Glutamatergic neuron (in vitro differentiated cells): ENCODE measurements around the gene FMO1. TPM values are rescaled to one million over a fixed set of nuclear protein-coding genes. Genes with fewer than 3 reads are reported as not detected.
A peak's percentile ranks its signal among the peaks of the same experiment; 100 is the strongest.

Experiments used
- DNase-seq: peaks from one replicate; pipeline ENCODE4 v3.0.0; 2022
- H3K27ac Mint-ChIP-seq: one replicate; pipeline ENCODE4 v1.8.0; 2020; ENCODE audit warnings: mild to moderate bottlenecking, mixed read lengths, inconsistent platforms; ENCODE audit not compliant: unreplicated experiment
- H3K27me3 Mint-ChIP-seq: one replicate; pipeline ENCODE4 v1.8.0; 2020; ENCODE audit warnings: mild to moderate bottlenecking, moderate library complexity, mixed read lengths, inconsistent platforms; ENCODE audit not compliant: unreplicated experiment
- H3K36me3 Mint-ChIP-seq: one replicate; pipeline ENCODE4 v1.8.0; 2020; ENCODE audit warnings: mild to moderate bottlenecking, mixed read lengths, inconsistent platforms; ENCODE audit not compliant: unreplicated experiment
- H3K4me1 Mint-ChIP-seq: one replicate; pipeline ENCODE4 v1.8.0; 2020; ENCODE audit warnings: mild to moderate bottlenecking, low read depth, mixed read lengths, inconsistent platforms; ENCODE audit not compliant: unreplicated experiment
- H3K4me3 Mint-ChIP-seq: one replicate; pipeline ENCODE4 v1.8.0; 2020; ENCODE audit warnings: mild to moderate bottlenecking, mixed read lengths, inconsistent platforms; ENCODE audit not compliant: unreplicated experiment
- H3K9me3 Mint-ChIP-seq: one replicate; pipeline ENCODE4 v1.8.0; 2020; ENCODE audit warnings: mild to moderate bottlenecking, moderate library complexity, mixed read lengths, inconsistent platforms; ENCODE audit not compliant: unreplicated experiment
- total RNA-seq: library from RNA; stranded (reverse); fragmentation: NEBNext Ultra II Directional; extraction: Animal tissue kit (Norgen Biotek cat#: 25700); gene quantifications from one replicate; pipeline ENCODE4 v1.2.1, GENCODE V29; 2021; ENCODE audit not compliant: unreplicated experiment
- TF ChIP-seq, protein P1 (sequence below): fragments of 200-600 bp; sonication (generic); IDR thresholded peaks from one replicate; pipeline ENCODE4 v1.5.0; 2021; ENCODE audit not compliant: partially characterized antibody, unreplicated experiment

The FMO1 gene
- total RNA-seq, 1 donor from 2014 or later = not detected

DNA sequence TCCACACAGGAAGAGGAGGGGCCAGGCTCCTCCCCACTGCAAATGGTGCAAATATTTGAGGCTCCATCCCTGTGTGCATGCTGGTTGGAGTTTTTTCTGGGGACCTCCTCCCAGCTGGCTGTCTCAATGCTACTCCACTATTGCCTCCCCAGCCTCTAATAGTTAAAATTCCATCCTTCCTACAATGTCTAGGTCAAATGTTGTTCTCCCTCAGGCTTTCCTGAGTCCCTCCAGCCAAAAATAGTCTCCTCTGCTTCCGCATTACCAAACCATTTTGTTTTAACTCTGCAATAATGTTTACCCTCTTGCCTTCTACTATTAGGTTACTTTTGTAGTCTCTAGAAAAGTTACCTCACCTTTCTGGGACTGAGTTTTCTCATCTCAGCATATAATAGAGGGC, 29.6 kb upstream of the FMO1 start:
- Mint-ChIP-seq H3K4me3 (no peak overlapping the region), H3K4me1 (peaks cover 20% of the 10 kb centered on the region), H3K27ac (no peak overlapping the region), H3K27me3 (peaks cover 6% of the 10 kb centered on the region), H3K9me3 (peaks cover 4% of the 10 kb centered on the region), H3K36me3 (no peaks in the 10 kb centered on the region)
- TF ChIP-seq, protein P1, sequence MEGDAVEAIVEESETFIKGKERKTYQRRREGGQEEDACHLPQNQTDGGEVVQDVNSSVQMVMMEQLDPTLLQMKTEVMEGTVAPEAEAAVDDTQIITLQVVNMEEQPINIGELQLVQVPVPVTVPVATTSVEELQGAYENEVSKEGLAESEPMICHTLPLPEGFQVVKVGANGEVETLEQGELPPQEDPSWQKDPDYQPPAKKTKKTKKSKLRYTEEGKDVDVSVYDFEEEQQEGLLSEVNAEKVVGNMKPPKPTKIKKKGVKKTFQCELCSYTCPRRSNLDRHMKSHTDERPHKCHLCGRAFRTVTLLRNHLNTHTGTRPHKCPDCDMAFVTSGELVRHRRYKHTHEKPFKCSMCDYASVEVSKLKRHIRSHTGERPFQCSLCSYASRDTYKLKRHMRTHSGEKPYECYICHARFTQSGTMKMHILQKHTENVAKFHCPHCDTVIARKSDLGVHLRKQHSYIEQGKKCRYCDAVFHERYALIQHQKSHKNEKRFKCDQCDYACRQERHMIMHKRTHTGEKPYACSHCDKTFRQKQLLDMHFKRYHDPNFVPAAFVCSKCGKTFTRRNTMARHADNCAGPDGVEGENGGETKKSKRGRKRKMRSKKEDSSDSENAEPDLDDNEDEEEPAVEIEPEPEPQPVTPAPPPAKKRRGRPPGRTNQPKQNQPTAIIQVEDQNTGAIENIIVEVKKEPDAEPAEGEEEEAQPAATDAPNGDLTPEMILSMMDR = no peak
- no peak for DNase-seq

- Mint-ChIP-seq H3K4me3 (no peak overlapping the region), H3K27ac (no peak overlapping the region), H3K36me3 (no peaks in the 10 kb centered on the region), H3K9me3 (peaks cover 4% of the 10 kb centered on the region), H3K27me3 (peaks cover 6% of the 10 kb centered on the region), H3K4me1 (peaks cover 20% of the 10 kb centered on the region)
- TF ChIP-seq, protein P1 = no peak
- no peak for DNase-seq
These were observed 28.8 kb upstream of the FMO1 start for GRCh38 chr1:171219346-171220080.

DNA sequence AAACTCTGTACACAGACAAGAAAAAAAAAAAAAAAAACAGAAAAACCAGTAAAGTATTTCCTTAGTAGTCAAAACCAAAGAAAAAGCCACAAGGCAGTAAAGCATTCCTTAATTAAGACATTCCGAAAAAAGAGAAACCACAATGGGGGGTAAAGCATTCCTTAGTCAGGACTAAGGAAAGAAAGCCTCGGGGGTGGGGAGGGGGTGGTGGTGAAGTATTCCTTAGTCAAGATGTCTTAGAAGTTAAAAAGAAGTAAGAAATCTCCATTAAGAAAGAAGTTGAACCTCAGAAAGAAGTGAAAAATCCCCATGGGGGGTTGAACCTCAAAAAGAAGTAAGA, 28.2 kb upstream of the FMO1 start:
- peaks cover 4% of the 10 kb centered on the region for H3K9me3 Mint-ChIP-seq
- H3K27me3 Mint-ChIP-seq = peaks cover 6% of the 10 kb centered on the region
- H3K4me3 Mint-ChIP-seq = no peak overlapping the region
- no peak for DNase-seq
- H3K27ac Mint-ChIP-seq = no peak overlapping the region
- TF ChIP-seq, protein P1 = no peak
- peaks cover 20% of the 10 kb centered on the region for H3K4me1 Mint-ChIP-seq
- no peaks in the 10 kb centered on the region for H3K36me3 Mint-ChIP-seq

GRCh38 chr1:171220581-171221054, 27.7 kb upstream of the FMO1 start:
- TF ChIP-seq, protein P1 = no peak
- Mint-ChIP-seq H3K27ac (peak overlapping the region; percentile 92), H3K9me3 (peaks cover 4% of the 10 kb centered on the region), H3K4me1 (peaks cover 20% of the 10 kb centered on the region), H3K36me3 (no peaks in the 10 kb centered on the region), H3K27me3 (peaks cover 7% of the 10 kb centered on the region), H3K4me3 (peak overlapping the region; percentile 90)
- DNase-seq = peak; percentile 48
